Measurements from ENCODE around the gene COL28A1.

COL28A1 gene

GRCh38 chr7:7323352-7323751 is 212.3 kb downstream of the COL28A1 start:
- H2BK12ac ChIP-seq (ENCODE audit: low read length) = no peak overlapping the region
- H3K4me2 ChIP-seq (ENCODE audit: low read length) = no peak overlapping the region
- no peak overlapping the region for H3K9ac ChIP-seq (ENCODE audit: low read length)
- H3K36me3 ChIP-seq (ENCODE audit: control insufficient read depth in 1 of 2, insufficient read depth in 2 of 2, low read length in 2 of 2) = no peaks in the 10 kb centered on the region
- H3K79me2 ChIP-seq (ENCODE audit: control insufficient read depth, insufficient read depth, low read length, poor library complexity) = no peaks in the 10 kb centered on the region
- H3K4me1 ChIP-seq (ENCODE audit: control insufficient read depth in 1 of 2, insufficient read depth in 2 of 2, low read length in 2 of 2) = peaks cover 6 to 8% of the 10 kb centered on the region in 2 experiments
- no peak overlapping the region for H3K27ac ChIP-seq (ENCODE audit: low read depth, low read length)
- no peak overlapping the region for H3K18ac ChIP-seq (ENCODE audit: low read length)
- H2BK120ac ChIP-seq (ENCODE audit: insufficient read depth, low read length, poor library complexity) = no peak overlapping the region
- no peaks in the 10 kb centered on the region for H3K9me3 ChIP-seq (ENCODE audit: insufficient read depth, low read depth, low read length)
- H3K4ac ChIP-seq (ENCODE audit: low read depth, low read length) = no peak overlapping the region
- no peak overlapping the region for H2AK5ac ChIP-seq (ENCODE audit: low read length)
- no peak overlapping the region for H3K4me3 ChIP-seq (ENCODE audit: low read depth, low read length)
- H2AFZ ChIP-seq (ENCODE audit: insufficient read depth, low read length, poor library complexity) = no peak overlapping the region
- H4K8ac ChIP-seq (ENCODE audit: low read depth, low read length) = no peak overlapping the region
- no peak overlapping the region for H2BK5ac ChIP-seq (ENCODE audit: low read depth, low read length, poor library complexity)
- no CpG with 5 or more reads among the region's 6 CpGs for WGBS (ENCODE audit: extremely low coverage, insufficient coverage, insufficient read length)
- DNase-seq = no peak
- H3K14ac ChIP-seq (ENCODE audit: low read length) = no peak overlapping the region
- H3K79me1 ChIP-seq (ENCODE audit: low read length) = no peaks in the 10 kb centered on the region
- no peaks in the 10 kb centered on the region for H3K27me3 ChIP-seq (ENCODE audit: insufficient read depth, low read length)
- H4K91ac ChIP-seq (ENCODE audit: low read depth, low read length) = no peak overlapping the region
- H4K12ac ChIP-seq (ENCODE audit: low read depth, low read length) = no peak overlapping the region
- H3K23ac ChIP-seq (ENCODE audit: low read length) = no peak overlapping the region

DNA sequence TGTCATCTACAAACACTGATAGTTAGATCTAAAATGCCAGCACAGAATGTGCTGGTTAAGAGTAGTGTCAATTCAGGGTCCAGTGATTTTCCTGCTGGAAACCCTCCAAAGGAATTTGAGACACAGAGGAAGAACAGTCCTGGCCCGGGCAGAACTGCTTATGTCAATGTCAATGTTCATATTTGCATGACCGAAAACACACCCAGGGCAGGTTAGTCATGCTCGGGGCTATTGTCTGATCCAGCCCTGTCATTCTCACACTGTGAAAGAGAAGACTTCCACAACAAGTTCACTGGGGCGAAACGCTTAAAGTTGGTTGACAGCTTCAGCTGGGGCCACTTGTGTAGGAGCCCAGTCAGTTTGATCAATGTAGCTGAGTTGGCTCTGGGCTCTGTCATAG is 214.0 kb downstream of the COL28A1 start:
- H4K8ac ChIP-seq (ENCODE audit: low read depth, low read length) = no peak overlapping the region
- no peak overlapping the region for H3K9ac ChIP-seq (ENCODE audit: low read length)
- H3K4me3 ChIP-seq (ENCODE audit: low read depth, low read length) = no peak overlapping the region
- H4K91ac ChIP-seq (ENCODE audit: low read depth, low read length) = no peak overlapping the region
- no peak overlapping the region for H3K27ac ChIP-seq (ENCODE audit: low read depth, low read length)
- no peak overlapping the region for H2AK5ac ChIP-seq (ENCODE audit: low read length)
- no peak overlapping the region for H3K14ac ChIP-seq (ENCODE audit: low read length)
- H2BK5ac ChIP-seq (ENCODE audit: low read depth, low read length, poor library complexity) = no peak overlapping the region
- H3K4ac ChIP-seq (ENCODE audit: low read depth, low read length) = no peak overlapping the region
- H3K4me1 ChIP-seq (ENCODE audit: control insufficient read depth in 1 of 2, insufficient read depth in 2 of 2, low read length in 2 of 2) = peaks cover 6 to 8% of the 10 kb centered on the region in 2 experiments
- no peaks in the 10 kb centered on the region for H3K79me2 ChIP-seq (ENCODE audit: control insufficient read depth, insufficient read depth, low read length, poor library complexity)
- no peak overlapping the region for H3K18ac ChIP-seq (ENCODE audit: low read length)
- no peaks in the 10 kb centered on the region for H3K27me3 ChIP-seq (ENCODE audit: insufficient read depth, low read length)
- no CpG with 5 or more reads among the region's 5 CpGs for whole genome bisulfite sequencing (ENCODE audit: extremely low coverage, insufficient coverage, insufficient read length)
- no peak overlapping the region for H4K12ac ChIP-seq (ENCODE audit: low read depth, low read length)
- no peak overlapping the region for H2AFZ ChIP-seq (ENCODE audit: insufficient read depth, low read length, poor library complexity)
- H3K4me2 ChIP-seq (ENCODE audit: low read length) = no peak overlapping the region
- H3K9me3 ChIP-seq (ENCODE audit: insufficient read depth, low read depth, low read length) = no peaks in the 10 kb centered on the region
- H3K79me1 ChIP-seq (ENCODE audit: low read length) = no peaks in the 10 kb centered on the region
- H2BK120ac ChIP-seq (ENCODE audit: insufficient read depth, low read length, poor library complexity) = no peak overlapping the region
- H3K36me3 ChIP-seq (ENCODE audit: control insufficient read depth in 1 of 2, insufficient read depth in 2 of 2, low read length in 2 of 2) = no peaks in the 10 kb centered on the region
- DNase-seq = peak; percentile 13 to 46
- H2BK12ac ChIP-seq (ENCODE audit: low read length) = no peak overlapping the region
- H3K23ac ChIP-seq (ENCODE audit: low read length) = no peak overlapping the region

DNA sequence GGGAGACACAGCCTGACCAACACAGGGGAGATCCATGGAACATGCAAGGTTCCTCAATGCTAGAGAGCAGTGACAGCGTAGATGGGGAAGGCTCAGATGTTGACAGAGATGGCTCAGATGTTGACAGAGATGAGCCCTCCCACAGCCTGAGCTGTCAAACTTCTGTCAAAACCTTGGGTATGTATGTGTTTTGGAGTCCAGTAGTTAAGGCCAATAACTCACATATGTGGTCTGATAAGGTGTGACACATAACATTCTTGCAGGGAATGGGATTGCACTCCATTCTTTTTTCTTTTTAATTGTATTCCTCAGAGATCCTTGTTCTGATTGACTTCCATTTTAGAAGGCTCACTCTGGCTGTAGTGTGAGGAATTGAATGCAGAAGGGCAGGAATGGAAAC is 217.1 kb downstream of the COL28A1 start:
- Histone ChIP-seq H2BK120ac (ENCODE audit: insufficient read depth, low read length, poor library complexity) (no peak overlapping the region), H2AFZ (ENCODE audit: insufficient read depth, low read length, poor library complexity) (no peak overlapping the region), H3K4ac (ENCODE audit: low read depth, low read length) (no peak overlapping the region), H3K9me3 (ENCODE audit: insufficient read depth, low read depth, low read length) (no peaks in the 10 kb centered on the region), H3K36me3 (ENCODE audit: control insufficient read depth in 1 of 2, insufficient read depth in 2 of 2, low read length in 2 of 2) (no peaks in the 10 kb centered on the region), H3K27ac (ENCODE audit: low read depth, low read length) (no peak overlapping the region), H2BK12ac (ENCODE audit: low read length) (no peak overlapping the region), H3K9ac (ENCODE audit: low read length) (no peak overlapping the region), H3K4me3 (ENCODE audit: low read depth, low read length) (no peak overlapping the region), H3K4me2 (ENCODE audit: low read length) (no peak overlapping the region), H4K12ac (ENCODE audit: low read depth, low read length) (no peak overlapping the region), H3K18ac (ENCODE audit: low read length) (no peak overlapping the region), H2AK5ac (ENCODE audit: low read length) (no peak overlapping the region), H3K79me1 (ENCODE audit: low read length) (no peaks in the 10 kb centered on the region), H3K4me1 (ENCODE audit: control insufficient read depth in 1 of 2, insufficient read depth in 2 of 2, low read length in 2 of 2) (peaks cover 6 to 8% of the 10 kb centered on the region in 2 experiments), H3K79me2 (ENCODE audit: control insufficient read depth, insufficient read depth, low read length, poor library complexity) (no peaks in the 10 kb centered on the region), H3K14ac (ENCODE audit: low read length) (no peak overlapping the region), H3K23ac (ENCODE audit: low read length) (no peak overlapping the region), H4K91ac (ENCODE audit: low read depth, low read length) (no peak overlapping the region), H4K8ac (ENCODE audit: low read depth, low read length) (no peak overlapping the region), H3K27me3 (ENCODE audit: insufficient read depth, low read length) (no peaks in the 10 kb centered on the region), H2BK5ac (ENCODE audit: low read depth, low read length, poor library complexity) (no peak overlapping the region)
- DNase-seq = peak; percentile 33 to 88
- WGBS (ENCODE audit: extremely low coverage, insufficient coverage, insufficient read length) = no CpG with 5 or more reads among the region's 1 CpG

- Histone ChIP-seq H3K14ac (ENCODE audit: low read length) (no peak overlapping the region), H3K27ac (ENCODE audit: low read depth, low read length) (no peak overlapping the region), H3K4me2 (ENCODE audit: low read length) (no peak overlapping the region), H3K18ac (ENCODE audit: low read length) (no peak overlapping the region), H4K12ac (ENCODE audit: low read depth, low read length) (no peak overlapping the region), H3K27me3 (ENCODE audit: insufficient read depth, low read length) (no peaks in the 10 kb centered on the region), H3K23ac (ENCODE audit: low read length) (no peak overlapping the region), H3K9ac (ENCODE audit: low read length) (no peak overlapping the region), H3K4ac (ENCODE audit: low read depth, low read length) (no peak overlapping the region), H2AFZ (ENCODE audit: insufficient read depth, low read length, poor library complexity) (no peak overlapping the region), H2BK120ac (ENCODE audit: insufficient read depth, low read length, poor library complexity) (no peak overlapping the region), H3K4me1 (ENCODE audit: control insufficient read depth in 1 of 2, insufficient read depth in 2 of 2, low read length in 2 of 2) (peaks cover 6 to 8% of the 10 kb centered on the region in 2 experiments), H3K9me3 (ENCODE audit: insufficient read depth, low read depth, low read length) (no peaks in the 10 kb centered on the region), H3K79me2 (ENCODE audit: control insufficient read depth, insufficient read depth, low read length, poor library complexity) (no peaks in the 10 kb centered on the region), H4K91ac (ENCODE audit: low read depth, low read length) (no peak overlapping the region), H2AK5ac (ENCODE audit: low read length) (no peak overlapping the region), H3K79me1 (ENCODE audit: low read length) (no peaks in the 10 kb centered on the region), H4K8ac (ENCODE audit: low read depth, low read length) (no peak overlapping the region), H2BK5ac (ENCODE audit: low read depth, low read length, poor library complexity) (no peak overlapping the region), H3K4me3 (ENCODE audit: low read depth, low read length) (no peak overlapping the region), H2BK12ac (ENCODE audit: low read length) (no peak overlapping the region), H3K36me3 (ENCODE audit: control insufficient read depth in 1 of 2, insufficient read depth in 2 of 2, low read length in 2 of 2) (no peaks in the 10 kb centered on the region)
- DNase-seq = no peak
- WGBS (ENCODE audit: extremely low coverage, insufficient coverage, insufficient read length) = no CpG with 5 or more reads among the region's 4 CpGs
Observed at GRCh38 chr7:7317850-7318249, 217.8 kb downstream of the COL28A1 start.

Data from trophoblast cell (in vitro differentiated cells and primary cell).